Smooth muscle cell (in vitro differentiated cells): ENCODE data around the gene TMPRSS3. TPM values are rescaled to one million over a fixed set of nuclear protein-coding genes. Genes with fewer than 3 reads are reported as not detected.
"Not testable (repeated sequence)": the region's sequence is repeated elsewhere in the genome, so short reads cannot be mapped to it uniquely, and the experiment has no call there.

Experiments used
- DNase-seq: peaks from one replicate; lab custom pipeline; 2025; ENCODE audit not compliant: unreplicated experiment; lab: John Stamatoyannopoulos, UW
- H2AFZ ChIP-seq: fragments of 200-600 bp; sonication (generic); 2 replicates; pipeline ENCODE4 v1.6.0; 2016; ENCODE audit warnings: antibody characterized with exemption, low read depth, mild to moderate bottlenecking
- H3F3A ChIP-seq: fragments of 200-600 bp; sonication (generic); 2 replicates; pipeline ENCODE4 v1.6.0; 2017; ENCODE audit warnings: antibody characterized with exemption, low read depth
- H3K27ac ChIP-seq: fragments of 200-600 bp; sonication (generic); 2 replicates; pipeline ENCODE4 v1.5.1; 2016; ENCODE audit warnings: low read depth, mild to moderate bottlenecking
- H3K27me3 ChIP-seq: fragments of 200-600 bp; sonication (generic); 2 replicates; pipeline ENCODE4 v1.6.1; 2016; ENCODE audit warnings: low read depth, mild to moderate bottlenecking
- H3K36me3 ChIP-seq: fragments of 200-600 bp; sonication (generic); 2 replicates; pipeline ENCODE4 v1.5.1; 2016; ENCODE audit warnings: low read depth
- H3K4me1 ChIP-seq: fragments of 200-600 bp; sonication (generic); 2 replicates; pipeline ENCODE4 v1.5.1; 2016; ENCODE audit warnings: low read depth
- H3K4me2 ChIP-seq: fragments of 200-600 bp; sonication (generic); 2 replicates; pipeline ENCODE4 v1.6.0; 2016; ENCODE audit warnings: mild to moderate bottlenecking
- H3K4me3 ChIP-seq: fragments of 200-600 bp; sonication (generic); 2 replicates; pipeline ENCODE4 v1.5.1; 2016; ENCODE audit warnings: mild to moderate bottlenecking
- H3K79me2 ChIP-seq: fragments of 200-600 bp; sonication (generic); 2 replicates; pipeline ENCODE4 v1.6.0; 2016; ENCODE audit warnings: low read depth, mild to moderate bottlenecking
- H3K9ac ChIP-seq: fragments of 200-600 bp; sonication (generic); 2 replicates; pipeline ENCODE4 v1.6.0; 2016; ENCODE audit warnings: low read depth
- H3K9me3 ChIP-seq: fragments of 200-600 bp; sonication (generic); replicated peaks from 2 replicates; pipeline ENCODE4 v1.5.1; 2016; ENCODE audit warnings: low read depth
- H4K20me1 ChIP-seq: fragments of 200-600 bp; sonication (generic); 2 replicates; pipeline ENCODE4 v1.6.0; 2016; ENCODE audit warnings: low read depth
- CTCF ChIP-seq: fragments of 200-600 bp; sonication (generic); IDR thresholded peaks from 2 replicates; pipeline ENCODE4 v1.5.1; 2017; ENCODE audit warnings: borderline replicate concordance, mild to moderate bottlenecking, antibody characterized with exemption; ENCODE audit not compliant: insufficient read depth, poor library complexity, severe bottlenecking
- WGBS: methylation state at CpG from one replicate; pipeline ENCODE4 v1.1.7; 2016; ENCODE audit warnings: low lambda C conversion rate; 5-methylcytosine and 5-hydroxymethylcytosine counted together
- polyA plus RNA-seq: library from polyadenylated mRNA; unstranded; fragments of >200 nt; fragmentation: Nextera tagmentation; extraction: Ambion mirVana; gene quantifications from 2 replicates; pipeline ENCODE4 v1.2.1, GENCODE V29; 2016
- total RNA-seq: library from RNA; depleted of rRNA; stranded (reverse); fragments of >200 nt; gene quantifications from 2 replicates; pipeline ENCODE4 v1.2.3, GENCODE V29; 2014

TMPRSS3 gene
- total and polyA plus RNA-seq, 2 experiments from 2014 or later = not detected

- H3K9me3 ChIP-seq = no peaks in the 10 kb centered on the region
- H2AFZ ChIP-seq = peak overlapping the region; percentile 41
- no peak overlapping the region for H3K4me2 ChIP-seq
- no peak for TF ChIP-seq CTCF
- H3K27ac ChIP-seq = peak overlapping the region; percentile 21
- H3K9ac ChIP-seq = no peak overlapping the region
- H3K4me3 ChIP-seq = no peak overlapping the region
- no peaks in the 10 kb centered on the region for H3K4me1 ChIP-seq
- no peaks in the 10 kb centered on the region for H4K20me1 ChIP-seq
- H3K36me3 ChIP-seq = no peaks in the 10 kb centered on the region
- no peaks in the 10 kb centered on the region for H3F3A ChIP-seq
- no peaks in the 10 kb centered on the region for H3K27me3 ChIP-seq
- no peak for DNase-seq
- H3K79me2 ChIP-seq = no peaks in the 10 kb centered on the region
- WGBS = 70% methylated on average over 21 of the region's 21 CpGs
These were observed 16.2 kb upstream of the TMPRSS3 start for GRCh38 chr21:42411891-42412635.

GRCh38 chr21:42411197-42411869 lies 15.5 kb upstream of the TMPRSS3 start:
- 73% methylated on average over 7 of the region's 7 CpGs for WGBS

GRCh38 chr21:42409366-42409765 lies 13.5 kb upstream of the TMPRSS3 start:
- Histone ChIP-seq H3K4me1 (no peaks in the 10 kb centered on the region), H4K20me1 (no peaks in the 10 kb centered on the region), H3K4me3 (no peak overlapping the region), H3K27me3 (no peaks in the 10 kb centered on the region), H3K4me2 (no peak overlapping the region), H3K9me3 (no peaks in the 10 kb centered on the region), H3K36me3 (no peaks in the 10 kb centered on the region), H3F3A (no peaks in the 10 kb centered on the region), H3K9ac (no peak overlapping the region), H2AFZ (no peak overlapping the region), H3K79me2 (no peaks in the 10 kb centered on the region), H3K27ac (no peak overlapping the region)
- 64% methylated on average over 7 of the region's 7 CpGs for WGBS
- no peak for TF ChIP-seq CTCF
- DNase-seq = no peak

More at GRCh38 chr21:42411197-42411869, 15.5 kb upstream of the TMPRSS3 start:
- no peaks in the 10 kb centered on the region for H3K27me3 ChIP-seq
- H3K9me3 ChIP-seq = no peaks in the 10 kb centered on the region
- no peaks in the 10 kb centered on the region for H3F3A ChIP-seq
- no peaks in the 10 kb centered on the region for H4K20me1 ChIP-seq
- TF ChIP-seq CTCF = no peak
- H2AFZ ChIP-seq = peak overlapping the region; percentile 41
- no peaks in the 10 kb centered on the region for H3K36me3 ChIP-seq
- H3K79me2 ChIP-seq = no peaks in the 10 kb centered on the region
- no peak overlapping the region for H3K4me3 ChIP-seq
- no peak overlapping the region for H3K9ac ChIP-seq
- no peaks in the 10 kb centered on the region for H3K4me1 ChIP-seq
- H3K27ac ChIP-seq = peak overlapping the region; percentile 21
- no peak for DNase-seq
- no peak overlapping the region for H3K4me2 ChIP-seq

- not testable (repeated sequence) for H3K36me3 ChIP-seq, DNase-seq, H3K9ac ChIP-seq, H3K27me3 ChIP-seq, H3K4me1 ChIP-seq, H3K4me2 ChIP-seq, H2AFZ ChIP-seq, H3K79me2 ChIP-seq, H3K9me3 ChIP-seq, H4K20me1 ChIP-seq, H3F3A ChIP-seq, H3K27ac ChIP-seq, H3K4me3 ChIP-seq
- 92% methylated on average over 5 of the region's 5 CpGs for WGBS
These were observed 12.9 kb upstream of the TMPRSS3 start for GRCh38 chr21:42408718-42409117.
